UCSD-AML1 (cell line): ENCODE results near the gene ITFG1.
"Not testable (repeated sequence)": the region's sequence is repeated elsewhere in the genome, so short reads cannot be mapped to it uniquely, and the experiment has no call there.

ENCODE experiments used
- DNase-seq: peaks from one replicate; lab custom pipeline; 2025; ENCODE audit not compliant: unreplicated experiment; lab: John Stamatoyannopoulos, UW

Gene ITFG1

GRCh38 chr16:47342055-47342454, 118.8 kb downstream of the ITFG1 start:
- no peak for DNase-seq

- not testable (repeated sequence) for DNase-seq
Measured at GRCh38 chr16:47330562-47330961, 130.3 kb downstream of the ITFG1 start.

- DNase-seq: not testable (repeated sequence)
Measured at GRCh38 chr16:47324309-47324708, 136.6 kb downstream of the ITFG1 start.

GRCh38 chr16:47323241-47323640, 137.6 kb downstream of the ITFG1 start:
- no peak for DNase-seq

GRCh38 chr16:47320546-47321310, 140.1 kb downstream of the ITFG1 start:
- no peak for DNase-seq

GRCh38 chr16:47317465-47318240, 143.2 kb downstream of the ITFG1 start:
- DNase-seq: no peak

- DNase-seq: no peak
Measured at GRCh38 chr16:47316442-47317015, 144.3 kb downstream of the ITFG1 start.

- DNase-seq: no peak
Measured at GRCh38 chr16:47311738-47312505, 148.9 kb downstream of the ITFG1 start.

- no peak for DNase-seq
Measured at GRCh38 chr16:47310792-47311211, 150.1 kb downstream of the ITFG1 start.

GRCh38 chr16:47309581-47310312, 151.1 kb downstream of the ITFG1 start:
- DNase-seq: no peak

- no peak for DNase-seq
Measured at GRCh38 chr16:47308601-47309000, 152.3 kb downstream of the ITFG1 start.

- no peak for DNase-seq
Measured at GRCh38 chr16:47304563-47304962, 156.3 kb downstream of the ITFG1 start.

- no peak for DNase-seq
Measured at GRCh38 chr16:47299587-47299986, 161.3 kb downstream of the ITFG1 start.

GRCh38 chr16:47284999-47285398, 175.9 kb downstream of the ITFG1 start:
- no peak for DNase-seq

- DNase-seq: no peak
Measured at GRCh38 chr16:47278306-47278970, 182.4 kb downstream of the ITFG1 start.

GRCh38 chr16:47276522-47276921, 184.3 kb downstream of the ITFG1 start:
- no peak for DNase-seq

- no peak for DNase-seq
Measured at GRCh38 chr16:47262938-47263337, 197.9 kb downstream of the ITFG1 start.

- no peak for DNase-seq
Measured at GRCh38 chr16:47260503-47260902, 200.4 kb downstream of the ITFG1 start.

GRCh38 chr16:47258874-47259461, 201.9 kb downstream of the ITFG1 start:
- DNase-seq: no peak

- no peak for DNase-seq
Measured at GRCh38 chr16:47254756-47255155, 206.1 kb downstream of the ITFG1 start.
